ENCODE measurements around the gene RANGAP1.

RANGAP1 gene

GRCh38 chr22:41217553-41218157 is 68.3 kb downstream of the RANGAP1 start:
- peak overlapping the region; percentile 28 for H3K4me3 Mint-ChIP-seq
- DNase-seq, result peak; percentile 34

GRCh38 chr22:41216984-41217383 is 69.0 kb downstream of the RANGAP1 start:
- Mint-ChIP-seq H3K9me3 (no peaks in the 10 kb centered on the region), H3K27me3 (no peaks in the 10 kb centered on the region), H3K27ac (no peak overlapping the region), H3K4me3 (no peak overlapping the region), H3K36me3 (ENCODE audit: low read depth) (peaks cover 39% of the 10 kb centered on the region), H3K4me1 (peaks cover 19% of the 10 kb centered on the region)
- no peak for DNase-seq
- ATAC-seq, result no peak

More at GRCh38 chr22:41217553-41218157, 68.3 kb downstream of the RANGAP1 start:
- Mint-ChIP-seq H3K27ac (peak overlapping the region; percentile 74), H3K36me3 (ENCODE audit: low read depth) (peaks cover 40% of the 10 kb centered on the region), H3K9me3 (no peaks in the 10 kb centered on the region), H3K27me3 (no peaks in the 10 kb centered on the region), H3K4me1 (peaks cover 19% of the 10 kb centered on the region)
- ATAC-seq, result peak; percentile 89

- no peak for DNase-seq
- no peak overlapping the region for H3K27ac Mint-ChIP-seq
- H3K4me1 Mint-ChIP-seq, result peaks cover 19% of the 10 kb centered on the region
- no peaks in the 10 kb centered on the region for H3K9me3 Mint-ChIP-seq
- H3K4me3 Mint-ChIP-seq, result no peak overlapping the region
- ATAC-seq, result no peak
- H3K36me3 Mint-ChIP-seq (ENCODE audit: low read depth), result peaks cover 38% of the 10 kb centered on the region
- no peaks in the 10 kb centered on the region for H3K27me3 Mint-ChIP-seq
Observed at GRCh38 chr22:41215926-41216325, 70.1 kb downstream of the RANGAP1 start.

GRCh38 chr22:41215409-41215808 is 70.6 kb downstream of the RANGAP1 start:
- Mint-ChIP-seq H3K27me3 (no peaks in the 10 kb centered on the region), H3K4me3 (no peak overlapping the region), H3K27ac (no peak overlapping the region), H3K4me1 (peaks cover 19% of the 10 kb centered on the region), H3K36me3 (ENCODE audit: low read depth) (peaks cover 39% of the 10 kb centered on the region), H3K9me3 (no peaks in the 10 kb centered on the region)
- DNase-seq (no peak), ATAC-seq (no peak)

- no peak for DNase-seq
- Mint-ChIP-seq H3K4me1 (peaks cover 30% of the 10 kb centered on the region), H3K27me3 (peaks cover 4% of the 10 kb centered on the region), H3K9me3 (no peaks in the 10 kb centered on the region), H3K27ac (peak overlapping the region; percentile 35), H3K36me3 (ENCODE audit: low read depth) (peaks cover 25% of the 10 kb centered on the region), H3K4me3 (peak overlapping the region; percentile 58)
- ATAC-seq, result no peak
Observed at GRCh38 chr22:41206719-41207118, 79.3 kb downstream of the RANGAP1 start.

- Mint-ChIP-seq H3K9me3 (no peaks in the 10 kb centered on the region), H3K36me3 (ENCODE audit: low read depth) (peaks cover 20% of the 10 kb centered on the region), H3K4me1 (peaks cover 30% of the 10 kb centered on the region), H3K27me3 (peaks cover 7% of the 10 kb centered on the region), H3K4me3 (peak within 1 kb of the TSS; percentile 99), H3K27ac (peak within 1 kb of the TSS; percentile 99)
- peak; percentile 99 for DNase-seq
- peak; percentile 100 for ATAC-seq
Observed at GRCh38 chr22:41204992-41205900, 80.7 kb downstream of the RANGAP1 start, which contains the start of gene L3MBTL2. TSS of gene L3MBTL2 (plus strand) at chr22:41205312. CDS start at chr22:41205363, 51 bp downstream.

GRCh38 chr22:41204066-41204465 is 81.9 kb downstream of the RANGAP1 start:
- Mint-ChIP-seq H3K27me3 (peaks cover 11% of the 10 kb centered on the region), H3K27ac (no peak overlapping the region), H3K4me3 (peak overlapping the region; percentile 40), H3K36me3 (ENCODE audit: low read depth) (peaks cover 15% of the 10 kb centered on the region), H3K9me3 (no peaks in the 10 kb centered on the region), H3K4me1 (peaks cover 30% of the 10 kb centered on the region)
- DNase-seq, result no peak
- ATAC-seq, result no peak

- Mint-ChIP-seq H3K27me3 (peaks cover 15% of the 10 kb centered on the region), H3K27ac (no peak overlapping the region), H3K4me1 (peaks cover 35% of the 10 kb centered on the region), H3K4me3 (peak overlapping the region; percentile 9), H3K36me3 (ENCODE audit: low read depth) (peaks cover 13% of the 10 kb centered on the region), H3K9me3 (no peaks in the 10 kb centered on the region)
- no peak for DNase-seq
- no peak for ATAC-seq
Observed at GRCh38 chr22:41203118-41203517, 82.9 kb downstream of the RANGAP1 start.

- Mint-ChIP-seq H3K27ac (no peak overlapping the region), H3K4me3 (no peak overlapping the region), H3K36me3 (ENCODE audit: low read depth) (peaks cover 8% of the 10 kb centered on the region), H3K9me3 (no peaks in the 10 kb centered on the region), H3K4me1 (peaks cover 29% of the 10 kb centered on the region), H3K27me3 (peaks cover 15% of the 10 kb centered on the region)
- ATAC-seq (no peak), DNase-seq (no peak)
Observed at GRCh38 chr22:41201141-41201540, 84.8 kb downstream of the RANGAP1 start.

GRCh38 chr22:41198027-41198580 is 87.9 kb downstream of the RANGAP1 start:
- DNase-seq, result peak; percentile 62
- Mint-ChIP-seq H3K27me3 (peaks cover 12% of the 10 kb centered on the region), H3K4me1 (peaks cover 12% of the 10 kb centered on the region), H3K9me3 (no peaks in the 10 kb centered on the region), H3K4me3 (peak overlapping the region; percentile 84), H3K36me3 (ENCODE audit: low read depth) (no peaks in the 10 kb centered on the region), H3K27ac (no peak overlapping the region)
- peak; percentile 61 for ATAC-seq

GRCh38 chr22:41197038-41197972 is 88.7 kb downstream of the RANGAP1 start:
- Mint-ChIP-seq H3K36me3 (ENCODE audit: low read depth) (no peaks in the 10 kb centered on the region), H3K4me1 (peaks cover 12% of the 10 kb centered on the region), H3K27ac (no peak overlapping the region), H3K4me3 (peak overlapping the region; percentile 84), H3K9me3 (no peaks in the 10 kb centered on the region), H3K27me3 (peaks cover 12% of the 10 kb centered on the region)
- peak; percentile 90 for DNase-seq
- peak; percentile 90 for ATAC-seq

Data from activated naive CD8-positive, alpha-beta T cell treated with anti-CD3 and anti-CD28 coated beads, Interleukin-2, amount 50 U/mL, for 24 hours (primary cell).